ENCODE results near the gene CDA. TPM values are rescaled to one million over a fixed set of nuclear protein-coding genes. Genes with fewer than 3 reads are reported as not detected.
A peak's percentile ranks its signal among the peaks of the same experiment; 100 is the strongest.

Gene CDA
- total and polyA plus RNA-seq, 12 donors: 0.33 to 11.8 (median 3.3) TPM; not detected in 1

DNA sequence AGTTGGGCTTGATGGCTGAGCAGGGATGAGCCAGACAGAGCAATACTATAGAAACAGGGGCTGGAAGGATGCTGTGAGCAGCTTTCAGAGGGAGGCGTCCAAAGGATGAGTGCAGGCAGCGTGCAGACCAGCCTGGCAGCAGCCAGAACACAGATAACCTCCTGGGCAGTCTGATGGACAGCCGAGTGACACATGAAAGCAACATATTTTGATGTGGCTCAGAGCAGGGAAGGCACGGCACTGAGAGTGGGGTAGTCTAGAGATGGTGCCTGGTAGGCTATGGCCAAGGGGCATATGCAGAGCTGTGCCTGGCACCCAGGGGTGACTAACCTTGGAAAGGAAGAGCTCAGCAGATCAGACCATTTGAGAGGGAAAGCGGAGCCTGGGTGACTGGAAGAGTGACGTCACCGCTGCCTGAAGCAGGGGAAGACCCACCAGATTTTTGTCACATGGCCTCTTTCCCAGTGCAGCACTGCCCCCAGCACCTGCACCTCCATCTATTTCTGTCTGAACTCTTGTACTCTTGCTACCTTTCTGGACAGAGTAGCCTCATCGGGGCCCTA lies 48.0 kb downstream of the CDA start:
- peaks cover 0 to 49% of the 10 kb centered on the region in 2 donors for H3K36me3 ChIP-seq (replicated peaks in 1 of 2)
- no peaks in the 10 kb centered on the region for H3K9me3 ChIP-seq (replicated peaks in 1 of 3)
- no peak for TF ChIP-seq POLR2A (IDR thresholded peaks at IDR 0.05)
- TF ChIP-seq, protein P1, sequence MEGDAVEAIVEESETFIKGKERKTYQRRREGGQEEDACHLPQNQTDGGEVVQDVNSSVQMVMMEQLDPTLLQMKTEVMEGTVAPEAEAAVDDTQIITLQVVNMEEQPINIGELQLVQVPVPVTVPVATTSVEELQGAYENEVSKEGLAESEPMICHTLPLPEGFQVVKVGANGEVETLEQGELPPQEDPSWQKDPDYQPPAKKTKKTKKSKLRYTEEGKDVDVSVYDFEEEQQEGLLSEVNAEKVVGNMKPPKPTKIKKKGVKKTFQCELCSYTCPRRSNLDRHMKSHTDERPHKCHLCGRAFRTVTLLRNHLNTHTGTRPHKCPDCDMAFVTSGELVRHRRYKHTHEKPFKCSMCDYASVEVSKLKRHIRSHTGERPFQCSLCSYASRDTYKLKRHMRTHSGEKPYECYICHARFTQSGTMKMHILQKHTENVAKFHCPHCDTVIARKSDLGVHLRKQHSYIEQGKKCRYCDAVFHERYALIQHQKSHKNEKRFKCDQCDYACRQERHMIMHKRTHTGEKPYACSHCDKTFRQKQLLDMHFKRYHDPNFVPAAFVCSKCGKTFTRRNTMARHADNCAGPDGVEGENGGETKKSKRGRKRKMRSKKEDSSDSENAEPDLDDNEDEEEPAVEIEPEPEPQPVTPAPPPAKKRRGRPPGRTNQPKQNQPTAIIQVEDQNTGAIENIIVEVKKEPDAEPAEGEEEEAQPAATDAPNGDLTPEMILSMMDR (IDR thresholded peaks at IDR 0.05): no peak
- 58 to 63% (median 59%) methylated on average over 5 to 8 of the region's 8 CpGs for WGBS, 4 donors
- peak overlapping the region in 3 of 5 donors; percentile 17 to 96 (median 56) for H3K27ac ChIP-seq
- no peaks in the 10 kb centered on the region for H3K27me3 ChIP-seq
- H3K4me1 ChIP-seq (replicated peaks in 1 of 2): peaks cover 22 to 29% of the 10 kb centered on the region in 2 donors
- H3K4me3 ChIP-seq: no peak overlapping the region
- intact Hi-C loops (cut with DNase I): loop anchor here in 1 of 2 donors (5.0 kb wide), 1 partner anchor 115 kb away; no protein-coding TSS in a partner anchor
- peak in 3 of 7 donors; percentile 38 to 61 (median 46) for DNase-seq

DNA sequence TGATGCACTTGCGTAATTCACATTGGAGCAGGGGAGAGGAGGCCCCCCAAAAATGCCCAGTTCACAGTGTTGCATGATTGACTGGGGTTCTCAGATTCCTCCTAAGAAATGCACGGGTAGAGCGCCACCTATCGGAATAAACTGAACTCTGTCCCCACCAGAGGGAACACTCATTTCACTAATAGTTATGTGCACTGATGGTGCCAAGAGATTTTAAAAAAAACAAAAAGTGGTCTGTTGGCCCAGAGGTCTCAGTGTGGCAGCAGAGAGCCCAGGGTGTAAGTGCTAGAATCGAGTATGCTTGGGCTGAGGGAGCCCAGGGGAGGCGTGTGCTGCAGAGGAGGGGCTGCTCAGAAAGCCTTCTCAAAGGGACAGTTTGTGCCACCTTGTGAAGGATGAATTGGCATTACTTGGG lies 51.3 kb downstream of the CDA start:
- peaks cover 11 to 20% of the 10 kb centered on the region in 2 donors for H3K4me1 ChIP-seq (replicated peaks in 1 of 2)
- 25 to 29% (median 27%) methylated on average over 6 of the region's 6 CpGs for WGBS, 4 donors
- DNase-seq: peak in 4 of 7 donors; percentile 51 to 74 (median 66)
- no peak overlapping the region for H3K4me3 ChIP-seq
- intact Hi-C loops (cut with DNase I): loop anchor here in 1 of 2 donors (2.0 kb wide), 1 partner anchor 117 kb away; no protein-coding TSS in a partner anchor
- TF ChIP-seq, protein P1 (IDR thresholded peaks at IDR 0.05): peak; percentile 74 to 93 (median 82)
- TF ChIP-seq POLR2A (IDR thresholded peaks at IDR 0.05): no peak
- H3K27ac ChIP-seq: no peak overlapping the region
- peaks cover 0 to 82% of the 10 kb centered on the region in 2 donors for H3K36me3 ChIP-seq (replicated peaks in 1 of 2)
- no peaks in the 10 kb centered on the region for H3K9me3 ChIP-seq (replicated peaks in 1 of 3)
- no peaks in the 10 kb centered on the region for H3K27me3 ChIP-seq

DNA sequence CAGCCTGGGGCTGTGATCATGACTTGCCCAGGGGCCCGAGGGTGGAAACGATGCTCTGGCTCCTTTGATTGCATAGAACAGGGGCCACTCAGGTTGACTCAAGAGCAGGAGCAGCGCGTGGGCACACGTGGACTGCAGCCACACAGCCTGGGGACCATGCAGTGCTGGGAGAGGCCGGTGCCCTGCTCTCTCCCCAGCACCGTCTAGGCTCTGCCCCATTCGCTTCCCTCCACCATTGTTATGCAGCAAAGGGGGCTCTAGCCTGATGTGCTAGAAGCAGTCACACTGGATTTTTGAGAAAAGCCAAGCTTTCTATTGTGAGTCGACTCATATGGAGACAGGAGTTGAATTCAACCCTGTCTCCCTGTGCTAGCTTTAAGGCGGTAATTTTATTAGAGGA lies 53.1 kb downstream of the CDA start:
- H3K36me3 ChIP-seq (replicated peaks in 1 of 2): peaks cover 0 to 93% of the 10 kb centered on the region in 2 donors
- intact Hi-C loops (cut with DNase I): loop anchor here in 1 of 2 donors (2.0 kb wide), 1 partner anchor 119 kb away; no protein-coding TSS in a partner anchor
- WGBS, 4 donors: 77 to 83% (median 80%) methylated on average over 4 to 10 of the region's 10 CpGs

DNA sequence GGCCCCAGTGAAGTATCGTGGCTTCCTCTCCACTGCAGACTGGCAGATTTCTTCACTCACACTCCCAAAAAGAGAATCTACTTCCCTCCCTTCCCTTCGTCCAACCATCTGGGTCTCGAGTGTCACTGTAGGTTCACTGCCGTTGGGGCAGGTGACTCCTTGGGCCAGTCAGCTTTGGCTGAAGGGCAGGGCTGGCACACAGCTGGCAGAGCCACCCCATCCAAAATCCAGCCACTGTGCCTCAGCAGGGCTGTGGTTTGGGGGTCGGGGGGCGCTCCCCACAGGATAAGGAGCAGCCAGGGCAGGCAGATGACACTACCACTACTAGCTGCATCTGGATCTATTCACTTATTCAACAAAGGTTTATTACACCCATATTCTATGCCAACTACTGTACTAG lies 54.2 kb downstream of the CDA start:
- peak overlapping the region in 1 of 5 donors; percentile 30 for H3K27ac ChIP-seq
- no peak for DNase-seq
- no peak for TF ChIP-seq POLR2A (IDR thresholded peaks at IDR 0.05)
- TF ChIP-seq, protein P1 (IDR thresholded peaks at IDR 0.05): no peak
- WGBS, 4 donors: 63 to 74% (median 67%) methylated on average over 6 of the region's 6 CpGs
- H3K9me3 ChIP-seq (replicated peaks in 1 of 3): no peaks in the 10 kb centered on the region
- H3K36me3 ChIP-seq (replicated peaks in 1 of 2): peaks cover 0 to 93% of the 10 kb centered on the region in 2 donors
- no peaks in the 10 kb centered on the region for H3K27me3 ChIP-seq
- no peaks in the 10 kb centered on the region for H3K4me1 ChIP-seq (replicated peaks in 1 of 2)
- H3K4me3 ChIP-seq: no peak overlapping the region
- intact Hi-C loops (cut with DNase I): no loop called here

More for the DNA sequence above, 53.1 kb downstream of the CDA start:
- no peak for DNase-seq
- Histone ChIP-seq H3K9me3 (replicated peaks in 1 of 3) (no peaks in the 10 kb centered on the region), H3K27ac (no peak overlapping the region), H3K4me3 (no peak overlapping the region), H3K27me3 (no peaks in the 10 kb centered on the region), H3K4me1 (replicated peaks in 1 of 2) (peaks cover 0 to 5% of the 10 kb centered on the region in 2 donors)
- TF ChIP-seq, protein P1 (IDR thresholded peaks at IDR 0.05): no peak
- no peak for TF ChIP-seq POLR2A (IDR thresholded peaks at IDR 0.05)

All from adrenal gland (tissue), 12 donors.